Retinal pigment epithelial cell (primary cell): Measurements from ENCODE around the gene ALDH3B1.

Experiments used
- DNase-seq: peaks from one replicate; pipeline ENCODE4 v3.0.0-alpha.2; 2010; ENCODE audit warnings: low read depth
- H3K4me3 ChIP-seq: 2 replicates; pipeline ENCODE4 v1.5.1; 2011; ENCODE audit warnings: mild to moderate bottlenecking, low read length, control low read depth, moderate library complexity
- CTCF ChIP-seq: conservative IDR thresholded peaks from 2 replicates; pipeline ENCODE4 v1.5.1; 2011; ENCODE audit warnings: low read depth, low read length, control low read depth, inconsistent platforms

Gene ALDH3B1

GRCh38 chr11:68012044-68012842, 2.1 kb downstream of the ALDH3B1 start:
- DNase-seq: no peak
- H3K4me3 ChIP-seq: no peak overlapping the region
- no peak for TF ChIP-seq CTCF

GRCh38 chr11:68012843-68013610, 2.9 kb downstream of the ALDH3B1 start:
- peak; percentile 98 for DNase-seq
- H3K4me3 ChIP-seq: no peak overlapping the region
- no peak for TF ChIP-seq CTCF

- H3K4me3 ChIP-seq: no peak overlapping the region
- no peak for TF ChIP-seq CTCF
Measured at GRCh38 chr11:68013611-68014156, 3.6 kb downstream of the ALDH3B1 start.

DNA sequence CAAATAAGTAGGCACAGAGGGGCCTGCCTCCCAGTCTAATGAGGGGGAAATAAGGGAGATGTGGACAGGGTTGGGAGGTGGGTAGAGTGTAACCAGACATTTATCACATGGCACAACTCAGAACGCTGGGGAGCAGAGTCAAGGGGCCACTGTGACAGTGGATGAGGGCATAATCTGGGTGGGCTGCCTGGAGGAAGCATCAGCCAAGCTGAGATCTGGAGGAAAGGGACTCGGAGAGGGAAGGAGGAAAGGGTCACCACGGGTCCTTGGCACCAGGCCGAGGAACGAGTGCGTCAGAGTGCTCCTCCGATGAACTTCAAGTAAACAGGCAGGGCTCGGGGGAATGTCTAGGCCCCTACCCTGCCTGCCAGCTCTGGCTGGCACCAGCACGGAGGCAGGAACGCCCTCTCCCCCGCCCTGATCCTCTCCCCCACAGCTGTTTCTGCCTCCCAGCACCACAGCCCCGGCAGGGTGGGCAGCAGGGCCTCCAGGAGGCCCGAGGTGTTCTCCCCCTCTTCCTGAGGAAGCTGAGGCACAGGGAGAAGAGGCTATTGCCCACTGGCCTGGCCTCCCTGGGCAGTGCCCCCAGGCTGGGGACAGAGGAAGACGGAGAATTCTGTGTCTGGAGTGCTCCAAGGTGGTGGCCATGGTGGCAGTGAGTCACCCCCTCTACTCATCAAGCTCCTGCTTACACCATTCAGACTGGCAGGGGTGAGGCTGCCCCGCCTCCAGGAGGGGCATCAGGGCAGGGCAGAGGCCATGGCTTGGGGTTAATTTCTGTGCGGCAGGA, 4.2 kb downstream of the ALDH3B1 start:
- DNase-seq: peak; percentile 96
- peak overlapping the region; percentile 8 for H3K4me3 ChIP-seq
- no peak for TF ChIP-seq CTCF

More at GRCh38 chr11:68013611-68014156, 3.6 kb downstream of the ALDH3B1 start:
- DNase-seq: no peak

DNA sequence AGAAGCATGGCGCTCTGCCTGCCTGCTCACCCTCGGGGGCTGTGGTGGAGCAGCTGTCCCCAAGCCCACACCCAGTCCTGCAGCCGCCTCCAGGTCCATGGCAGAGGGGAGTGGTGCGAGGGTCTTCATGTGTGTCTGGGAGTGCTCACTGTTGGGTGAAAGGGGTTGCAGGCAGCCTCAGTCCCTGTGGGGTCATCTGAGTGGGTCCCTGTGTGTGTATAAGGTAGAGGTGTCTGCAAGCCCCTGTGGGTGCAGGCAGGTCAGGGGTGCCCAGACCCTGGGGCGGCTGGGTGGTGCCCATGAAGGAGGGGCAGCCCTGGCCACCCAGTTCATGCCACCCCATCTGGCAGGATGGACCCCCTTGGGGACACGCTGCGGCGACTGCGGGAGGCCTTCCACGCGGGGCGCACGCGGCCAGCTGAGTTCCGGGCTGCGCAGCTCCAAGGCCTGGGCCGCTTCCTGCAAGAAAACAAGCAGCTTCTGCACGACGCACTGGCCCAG, 4.9 kb downstream of the ALDH3B1 start:
- DNase-seq: no peak
- no peak overlapping the region for H3K4me3 ChIP-seq
- no peak for TF ChIP-seq CTCF

GRCh38 chr11:68015467-68015866, 5.3 kb downstream of the ALDH3B1 start:
- no peak for TF ChIP-seq CTCF
- no peak for DNase-seq
- H3K4me3 ChIP-seq: no peak overlapping the region
